CD4-positive, alpha-beta T cell (primary cell): ENCODE data around the gene POU2F1. TPM values are rescaled to one million over a fixed set of nuclear protein-coding genes. Genes with fewer than 3 reads are reported as not detected.

Source experiments
- ATAC-seq: fragments of 200-7000 bp; cut with Tn5 transposase; one replicate; pipeline ENCODE4 v1.10.0; 2022; ENCODE audit warnings: mild to moderate bottlenecking; ENCODE audit not compliant: poor library complexity
- CTCF ChIA-PET: fragments of 350-600 bp; sonication (Branson Sonifier 250); formaldehyde crosslinking; loops from one replicate; lab custom pipeline; 2021; ENCODE audit warnings: antibody characterized with exemption, inconsistent platforms; lab: Charles Lee
- POLR2A ChIA-PET: fragments of 350-600 bp; sonication (Branson Sonifier 250); formaldehyde crosslinking; loops from one replicate; lab custom pipeline; 2021; ENCODE audit warnings: antibody characterized with exemption, inconsistent platforms; lab: Charles Lee
- DNase-seq, 14 experiments: peaks; one replicate each; pipeline ENCODE4 v3.0.0-alpha.2; 2013 to 2020; ENCODE audit warnings: mixed read lengths in 2 of 14
- H3K27ac ChIP-seq, 2 donors: one replicate each; pipeline versions ENCODE4 v1.5.1 to v1.7.0; 2013; ENCODE audit warnings: low read length in 2 of 2, low read depth in 1 of 2, mild to moderate bottlenecking in 1 of 2
- H3K27me3 ChIP-seq, 2 experiments: 1 replicate in 1 of 2; 2 replicates in 1 of 2; pipeline versions ENCODE4 v1.6.1 to v1.7.0; 2013; ENCODE audit warnings: low read length in 2 of 2, control low read depth in 1 of 2, mild to moderate bottlenecking in 1 of 2, moderate library complexity in 1 of 2; ENCODE audit not compliant: insufficient read depth in 2 of 2, control insufficient read depth in 1 of 2
- H3K36me3 ChIP-seq: one replicate; pipeline ENCODE4 v1.6.1; 2013; ENCODE audit warnings: low read length, control low read depth; ENCODE audit not compliant: insufficient read depth
- H3K4me1 ChIP-seq: one replicate; pipeline ENCODE4 v1.6.1; 2013; ENCODE audit warnings: low read length, control low read depth; ENCODE audit not compliant: insufficient read depth
- H3K4me3 ChIP-seq: one replicate; pipeline ENCODE4 v1.5.1; 2013; ENCODE audit warnings: mild to moderate bottlenecking, low read length, moderate library complexity
- H3K9me3 ChIP-seq, 2 experiments: 1 replicate in 1 of 2; 2 replicates in 1 of 2; pipeline versions ENCODE4 v1.6.1 to v1.7.0; 2013; ENCODE audit warnings: low read length in 2 of 2, mild to moderate bottlenecking in 2 of 2, control low read depth in 1 of 2, moderate library complexity in 1 of 2; ENCODE audit not compliant: control insufficient read depth in 1 of 2, insufficient read depth in 1 of 2
- H3K27ac Mint-ChIP-seq: one replicate; pipeline ENCODE4 v1.8.0; 2020; ENCODE audit warnings: mixed read lengths
- H3K27me3 Mint-ChIP-seq: one replicate; pipeline ENCODE4 v1.8.0; 2021; ENCODE audit warnings: mixed read lengths
- H3K36me3 Mint-ChIP-seq: one replicate; pipeline ENCODE4 v1.8.0; 2021; ENCODE audit warnings: low read depth, mixed read lengths
- H3K4me1 Mint-ChIP-seq: one replicate; pipeline ENCODE4 v1.8.0; 2021; ENCODE audit warnings: low read depth, mixed read lengths
- H3K4me3 Mint-ChIP-seq: one replicate; pipeline ENCODE4 v1.8.0; 2020; ENCODE audit warnings: mild to moderate bottlenecking, mixed read lengths
- H3K9me3 Mint-ChIP-seq: one replicate; pipeline ENCODE4 v1.8.0; 2020; ENCODE audit warnings: mixed read lengths
- intact Hi-C, 2 experiments: fragments of 100-400 bp; cut with DNase I in 1 of 2; cut with micrococcal nuclease in 1 of 2; formaldehyde crosslinking; loops; one replicate each; pipeline versions ENCODE4 v1.15.1 to v1.9.0; 2023 to 2025; cut with DNase I, micrococcal nuclease
- total RNA-seq, 174 experiments: library from RNA in 2 of 174; stranded (reverse) in 2 of 174; gene quantifications; one replicate each; pipeline ENCODE4 v1.2.3 and lab custom pipeline; 2021 to 2026
- TF ChIP-seq, protein P1 (sequence below): fragments of 200-600 bp; IDR thresholded peaks from one replicate; pipeline ENCODE4 v1.8.0; 2022; ENCODE audit warnings: antibody characterized with exemption, mild to moderate bottlenecking

POU2F1 gene
- total RNA-seq, 2 experiments from 2014 or later = 27.0 to 28.6 TPM

DNA sequence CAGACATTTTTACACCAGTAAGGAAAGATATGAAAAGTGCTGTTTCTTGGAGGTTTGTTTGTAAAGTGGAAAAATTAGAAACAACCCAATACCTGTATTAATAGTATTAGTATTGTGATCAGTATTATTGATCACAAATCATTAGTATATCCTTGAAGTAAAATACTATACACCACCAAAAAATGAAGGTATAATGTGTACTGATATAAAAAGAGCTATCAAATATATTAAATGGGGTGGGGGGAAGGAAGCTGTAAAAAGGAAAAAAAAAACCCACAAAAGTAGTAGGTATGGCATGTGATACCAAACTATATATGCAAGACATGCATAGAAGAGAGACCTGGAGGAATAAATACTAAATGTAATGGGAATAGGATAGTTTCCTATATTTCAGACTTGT is 46.3 kb downstream of the POU2F1 start:
- Histone ChIP-seq H3K36me3 (no peaks in the 10 kb centered on the region), H3K9me3 (no peaks in the 10 kb centered on the region), H3K27me3 (no peaks in the 10 kb centered on the region), H3K4me1 (peaks cover 24% of the 10 kb centered on the region), H3K4me3 (no peak overlapping the region), H3K27ac (no peak overlapping the region)
- ChIA-PET POLR2A (interaction anchor here (0.6 to 2.1 kb wide), 5 partner anchors 35 to 287 kb away, joined by 3 to 8 read pairs (median 5); partner anchors contain the start of gene CREG1), CTCF (interaction anchor here (0.6 to 2.6 kb wide), 28 partner anchors 12 to 1356 kb away, joined by 3 to 18 read pairs (median 4); partner anchors contain the start of genes CREG1 and POU2F1)
- Mint-ChIP-seq H3K9me3 (no peaks in the 10 kb centered on the region), H3K36me3 (no peaks in the 10 kb centered on the region), H3K27me3 (no peaks in the 10 kb centered on the region), H3K27ac (no peak overlapping the region), H3K4me1 (peaks cover 25% of the 10 kb centered on the region), H3K4me3 (no peak overlapping the region)
- intact Hi-C loops = loop anchor here (5.0 to 10.0 kb wide), 3 partner anchors 148 to 290 kb away; no protein-coding TSS in a partner anchor
- ATAC-seq (no peak), DNase-seq (no peak)
- TF ChIP-seq, protein P1, sequence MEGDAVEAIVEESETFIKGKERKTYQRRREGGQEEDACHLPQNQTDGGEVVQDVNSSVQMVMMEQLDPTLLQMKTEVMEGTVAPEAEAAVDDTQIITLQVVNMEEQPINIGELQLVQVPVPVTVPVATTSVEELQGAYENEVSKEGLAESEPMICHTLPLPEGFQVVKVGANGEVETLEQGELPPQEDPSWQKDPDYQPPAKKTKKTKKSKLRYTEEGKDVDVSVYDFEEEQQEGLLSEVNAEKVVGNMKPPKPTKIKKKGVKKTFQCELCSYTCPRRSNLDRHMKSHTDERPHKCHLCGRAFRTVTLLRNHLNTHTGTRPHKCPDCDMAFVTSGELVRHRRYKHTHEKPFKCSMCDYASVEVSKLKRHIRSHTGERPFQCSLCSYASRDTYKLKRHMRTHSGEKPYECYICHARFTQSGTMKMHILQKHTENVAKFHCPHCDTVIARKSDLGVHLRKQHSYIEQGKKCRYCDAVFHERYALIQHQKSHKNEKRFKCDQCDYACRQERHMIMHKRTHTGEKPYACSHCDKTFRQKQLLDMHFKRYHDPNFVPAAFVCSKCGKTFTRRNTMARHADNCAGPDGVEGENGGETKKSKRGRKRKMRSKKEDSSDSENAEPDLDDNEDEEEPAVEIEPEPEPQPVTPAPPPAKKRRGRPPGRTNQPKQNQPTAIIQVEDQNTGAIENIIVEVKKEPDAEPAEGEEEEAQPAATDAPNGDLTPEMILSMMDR = no peak

DNA sequence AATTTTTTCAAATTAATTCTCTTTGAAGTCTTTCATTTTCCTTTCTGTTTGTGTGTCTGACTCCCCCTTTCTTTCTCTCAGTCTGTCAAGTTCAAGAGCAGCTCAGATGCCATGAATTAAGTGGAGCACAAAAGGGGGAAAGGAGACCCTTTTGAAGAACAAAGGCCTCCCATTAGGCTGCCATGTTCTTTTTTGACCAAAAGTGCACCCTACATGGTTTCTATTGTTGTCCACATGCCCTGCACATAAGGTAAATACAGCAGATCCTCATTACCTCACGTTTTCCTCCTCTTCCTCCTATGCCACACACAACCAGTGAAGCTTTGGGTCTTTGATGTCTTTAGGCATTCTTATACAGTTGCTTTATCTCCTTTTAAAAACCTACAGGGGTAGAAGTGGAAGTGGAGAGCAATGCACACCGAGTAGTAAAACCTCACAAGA is 47.7 kb downstream of the POU2F1 start:
- no peaks in the 10 kb centered on the region for H3K36me3 Mint-ChIP-seq
- no peaks in the 10 kb centered on the region for H3K9me3 Mint-ChIP-seq
- no peaks in the 10 kb centered on the region for H3K27me3 Mint-ChIP-seq
- no peaks in the 10 kb centered on the region for H3K36me3 ChIP-seq
- TF ChIP-seq, protein P1 = no peak
- no peak for ATAC-seq
- H3K4me1 ChIP-seq = peaks cover 15% of the 10 kb centered on the region
- ChIA-PET POLR2A (interaction anchor here (1.0 to 2.1 kb wide), 10 partner anchors 36 to 285 kb away, joined by 3 to 8 read pairs (median 4); partner anchors contain the start of genes CD247, CREG1 and POU2F1), CTCF (interaction anchor here (0.6 to 2.6 kb wide), 45 partner anchors 10 to 446 kb away, joined by 3 to 18 read pairs (median 4); partner anchors contain the start of genes CREG1, POU2F1 and TADA1)
- H3K27me3 ChIP-seq = no peaks in the 10 kb centered on the region
- H3K9me3 ChIP-seq = no peaks in the 10 kb centered on the region
- H3K27ac Mint-ChIP-seq = no peak overlapping the region
- H3K4me3 ChIP-seq = no peak overlapping the region
- no peak overlapping the region for H3K4me3 Mint-ChIP-seq
- DNase-seq = no peak
- peaks cover 38% of the 10 kb centered on the region for H3K4me1 Mint-ChIP-seq
- no peak overlapping the region for H3K27ac ChIP-seq
- intact Hi-C loops = loop anchor here (2.0 to 10.0 kb wide), 6 partner anchors 146 to 289 kb away; no protein-coding TSS in a partner anchor

DNA sequence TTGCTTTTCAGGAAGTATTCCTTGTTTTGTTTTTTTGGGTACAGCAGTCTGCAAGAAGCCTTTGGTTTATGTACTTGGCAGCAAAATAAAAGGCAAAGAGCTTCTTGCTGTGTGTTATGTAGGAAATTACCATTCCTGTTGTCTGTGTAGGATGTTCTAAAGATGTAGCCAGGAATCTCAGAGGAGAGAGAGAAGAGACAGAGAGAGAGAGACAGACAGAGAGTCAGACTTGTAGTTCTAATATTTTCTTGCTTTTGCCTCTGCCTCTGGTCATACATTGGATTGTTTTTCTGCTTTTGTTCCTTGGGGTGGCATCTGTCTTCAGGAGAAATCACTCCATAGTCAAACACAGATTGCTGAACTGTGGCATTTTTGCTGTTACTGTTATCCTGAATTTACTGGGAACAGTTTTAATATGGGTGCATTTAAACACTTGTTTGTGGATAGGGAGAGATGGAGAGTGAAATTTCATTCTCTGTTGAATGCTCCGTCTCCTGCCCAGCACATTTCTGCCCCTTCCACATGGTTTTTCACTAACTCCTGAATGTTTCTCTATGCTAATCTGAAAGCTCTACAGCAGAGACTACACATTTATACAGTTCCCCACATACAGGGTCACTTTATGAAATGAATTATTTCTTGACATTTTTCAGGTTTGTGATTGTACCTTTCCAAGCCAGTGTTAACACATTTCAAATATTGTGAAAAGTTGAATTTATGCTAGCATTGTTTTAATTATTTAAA is 49.8 kb downstream of the POU2F1 start:
- Mint-ChIP-seq H3K4me3 (no peak overlapping the region), H3K27ac (no peak overlapping the region), H3K27me3 (no peaks in the 10 kb centered on the region), H3K4me1 (peaks cover 53% of the 10 kb centered on the region), H3K36me3 (no peaks in the 10 kb centered on the region), H3K9me3 (no peaks in the 10 kb centered on the region)
- Histone ChIP-seq H3K9me3 (no peaks in the 10 kb centered on the region), H3K27me3 (no peaks in the 10 kb centered on the region), H3K4me1 (peaks cover 5% of the 10 kb centered on the region), H3K27ac (no peak overlapping the region), H3K36me3 (no peaks in the 10 kb centered on the region), H3K4me3 (no peak overlapping the region)
- CTCF ChIA-PET = no interaction called here
- TF ChIP-seq, protein P1 = no peak
- intact Hi-C loops = loop anchor here in 1 of 2 experiments (1.0 kb wide), 1 partner anchor 172 kb away; no protein-coding TSS in a partner anchor
- POLR2A ChIA-PET = no interaction called here
- DNase-seq (no peak), ATAC-seq (no peak)
